Activated CD4-positive, alpha-beta T cell treated with anti-CD3 and anti-CD28 coated beads for 1 hour (primary cell): Measurements from ENCODE around the gene SLC22A3.
"Not testable (repeated sequence)": the region's sequence is repeated elsewhere in the genome, so short reads cannot be mapped to it uniquely, and the experiment has no call there.

Source experiments
- DNase-seq: peaks from one replicate; pipeline ENCODE4 v3.0.0-alpha.2; 2020

The SLC22A3 gene

GRCh38 chr6:160450849-160451248 is 102.7 kb downstream of the SLC22A3 start:
- DNase-seq: no peak

- no peak for DNase-seq
Observed at GRCh38 chr6:160454303-160454702, 106.1 kb downstream of the SLC22A3 start.

GRCh38 chr6:160455081-160455480 is 106.9 kb downstream of the SLC22A3 start:
- no peak for DNase-seq

GRCh38 chr6:160455541-160456213 is 107.5 kb downstream of the SLC22A3 start:
- peak; percentile 57 for DNase-seq

GRCh38 chr6:160456214-160456546 is 108.0 kb downstream of the SLC22A3 start:
- no peak for DNase-seq

GRCh38 chr6:160457823-160458222 is 109.6 kb downstream of the SLC22A3 start:
- no peak for DNase-seq

GRCh38 chr6:160461641-160462040 is 113.5 kb downstream of the SLC22A3 start:
- no peak for DNase-seq

GRCh38 chr6:160462116-160462515 is 113.9 kb downstream of the SLC22A3 start:
- DNase-seq: no peak

- no peak for DNase-seq
Observed at GRCh38 chr6:160462551-160463109, 114.5 kb downstream of the SLC22A3 start.

- no peak for DNase-seq
Observed at GRCh38 chr6:160464744-160465143, 116.6 kb downstream of the SLC22A3 start.

- DNase-seq: not testable (repeated sequence)
Observed at GRCh38 chr6:160467261-160467871, 119.2 kb downstream of the SLC22A3 start.

- DNase-seq: no peak
Observed at GRCh38 chr6:160469153-160469552, 121.0 kb downstream of the SLC22A3 start.

GRCh38 chr6:160476056-160476455 is 127.9 kb downstream of the SLC22A3 start:
- not testable (repeated sequence) for DNase-seq

GRCh38 chr6:160477072-160477471 is 128.9 kb downstream of the SLC22A3 start:
- not testable (repeated sequence) for DNase-seq

- DNase-seq: no peak
Observed at GRCh38 chr6:160477901-160478300, 129.7 kb downstream of the SLC22A3 start.

- no peak for DNase-seq
Observed at GRCh38 chr6:160487116-160487515, 138.9 kb downstream of the SLC22A3 start.

GRCh38 chr6:160489091-160489490 is 140.9 kb downstream of the SLC22A3 start:
- no peak for DNase-seq

GRCh38 chr6:160494576-160494975 is 146.4 kb downstream of the SLC22A3 start:
- no peak for DNase-seq

- no peak for DNase-seq
Observed at GRCh38 chr6:160500639-160501038, 152.5 kb downstream of the SLC22A3 start.
